ENCODE data around the gene CTNNA2.
"Not testable (repeated sequence)": the region's sequence is repeated elsewhere in the genome, so short reads cannot be mapped to it uniquely, and the experiment has no call there.

CTNNA2 gene

DNA sequence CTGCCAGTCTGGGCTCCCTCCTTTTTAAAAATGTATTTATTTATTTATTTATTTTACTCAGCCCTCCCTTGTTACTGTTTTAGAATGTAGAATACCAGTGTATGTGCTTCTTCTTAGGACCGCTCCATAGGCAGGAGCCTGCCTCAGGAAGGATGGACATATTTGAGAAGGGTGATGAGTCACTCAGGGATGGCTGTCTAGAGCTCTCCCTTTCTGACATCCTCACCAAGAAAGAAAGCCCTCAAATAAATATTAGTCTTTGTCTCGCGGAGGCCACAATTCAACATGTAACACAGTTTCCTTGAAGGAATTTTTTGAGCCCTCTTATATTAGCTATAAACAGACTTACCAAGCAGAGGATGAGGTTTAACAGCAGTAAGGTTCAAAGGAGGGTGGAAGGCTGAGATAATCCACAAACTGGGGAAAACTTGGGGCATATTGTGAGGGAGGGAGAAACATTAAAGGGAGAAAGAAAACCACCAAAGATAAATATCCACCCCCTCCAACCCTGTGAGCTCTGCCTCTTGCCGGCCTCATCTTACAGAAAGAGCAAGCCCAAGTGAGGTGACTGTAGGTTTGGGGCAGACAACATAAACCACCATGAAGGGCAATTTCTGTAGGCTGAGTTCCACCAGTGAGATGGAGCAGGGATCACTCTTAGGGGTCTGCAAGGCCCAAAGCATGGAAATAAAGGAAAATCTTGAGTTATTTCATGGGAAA, 628.3 kb downstream of the CTNNA2 start:
- H3K27ac ChIP-seq = no peak overlapping the region
- TF ChIP-seq ZFX (IDR thresholded peaks at IDR 0.05; ENCODE audit: borderline replicate concordance) = no peak
- TF ChIP-seq CTCF (IDR thresholded peaks at IDR 0.05) = no peak

DNA sequence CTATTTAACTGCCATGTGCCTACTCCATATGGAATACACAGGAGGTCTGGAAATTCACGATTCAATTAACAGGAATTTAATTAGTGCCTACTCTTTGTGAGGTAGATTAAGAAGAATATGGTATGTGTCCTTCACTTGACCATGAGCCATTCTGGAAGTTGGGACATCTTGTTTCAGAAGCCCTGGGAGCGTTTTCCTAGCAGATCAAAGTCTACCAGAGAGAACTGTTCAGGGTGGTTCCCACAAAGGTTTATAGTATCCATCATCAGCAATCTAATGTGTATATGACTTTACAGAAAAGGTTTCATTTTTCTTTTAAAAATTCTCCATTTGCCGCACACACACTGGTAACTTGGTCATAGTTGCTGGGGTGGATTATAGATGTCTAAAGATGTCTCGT, 632.6 kb downstream of the CTNNA2 start:
- TF ChIP-seq ZFX (IDR thresholded peaks at IDR 0.05; ENCODE audit: borderline replicate concordance) (no peak), CTCF (IDR thresholded peaks at IDR 0.05) (no peak)
- H3K27ac ChIP-seq = no peak overlapping the region

GRCh38 chr2:80146757-80147156, 633.9 kb downstream of the CTNNA2 start:
- not testable (repeated sequence) for H3K27ac ChIP-seq

GRCh38 chr2:80147690-80148089, 634.8 kb downstream of the CTNNA2 start:
- no peak for TF ChIP-seq ZFX (IDR thresholded peaks at IDR 0.05; ENCODE audit: borderline replicate concordance)
- TF ChIP-seq CTCF (IDR thresholded peaks at IDR 0.05) = no peak
- H3K27ac ChIP-seq = no peak overlapping the region

- TF ChIP-seq ZFX (IDR thresholded peaks at IDR 0.05; ENCODE audit: borderline replicate concordance) = no peak
- no peak for TF ChIP-seq CTCF (IDR thresholded peaks at IDR 0.05)
- H3K27ac ChIP-seq = no peak overlapping the region
Measured at GRCh38 chr2:80148906-80149305, 636.1 kb downstream of the CTNNA2 start.

- no peak overlapping the region for H3K27ac ChIP-seq
- no peak for TF ChIP-seq CTCF (IDR thresholded peaks at IDR 0.05)
- TF ChIP-seq ZFX (IDR thresholded peaks at IDR 0.05; ENCODE audit: borderline replicate concordance) = no peak
Measured at GRCh38 chr2:80149991-80150390, 637.1 kb downstream of the CTNNA2 start.

DNA sequence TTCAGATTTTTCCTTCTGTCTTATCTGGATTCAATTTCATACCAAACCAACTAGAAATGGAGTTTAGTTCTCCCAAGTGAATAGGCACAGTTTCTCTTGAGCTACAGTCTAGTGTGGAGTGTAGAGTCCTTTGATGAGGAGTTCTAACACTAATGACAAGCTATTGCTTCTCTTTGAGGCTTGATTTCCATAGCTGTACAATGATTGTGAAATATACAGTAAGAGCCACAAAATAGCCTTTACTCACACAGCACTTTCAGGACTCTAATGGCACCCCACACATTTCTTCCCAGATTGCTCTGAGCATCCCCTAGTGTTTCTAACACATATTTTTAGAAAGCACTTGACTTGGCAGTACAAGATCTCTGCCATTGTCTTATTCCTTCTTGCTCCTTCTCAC, 638.4 kb downstream of the CTNNA2 start:
- no peak overlapping the region for H3K27ac ChIP-seq
- TF ChIP-seq CTCF (IDR thresholded peaks at IDR 0.05) (no peak), ZFX (IDR thresholded peaks at IDR 0.05; ENCODE audit: borderline replicate concordance) (no peak)

DNA sequence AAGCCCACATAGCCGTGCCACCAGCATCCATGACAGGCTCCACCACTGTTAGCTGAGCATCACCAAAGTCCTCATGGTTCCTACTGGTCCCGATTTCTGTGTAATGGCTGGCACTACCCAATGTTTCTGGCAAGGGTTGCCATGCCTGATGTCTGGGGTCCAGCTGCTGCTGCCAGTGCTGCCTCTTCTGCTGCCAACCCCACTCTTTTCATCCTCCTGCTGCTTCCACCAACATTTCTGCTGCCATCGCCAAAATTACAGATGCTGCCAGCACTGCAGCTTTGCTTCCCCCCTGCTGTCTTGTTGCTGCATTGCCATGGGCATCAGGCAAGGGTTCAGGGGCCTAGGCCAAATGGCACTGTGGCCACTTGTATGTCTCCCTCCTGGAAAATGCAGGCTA, 638.8 kb downstream of the CTNNA2 start:
- H3K27ac ChIP-seq = no peak overlapping the region
- no peak for TF ChIP-seq CTCF (IDR thresholded peaks at IDR 0.05)
- TF ChIP-seq ZFX (IDR thresholded peaks at IDR 0.05; ENCODE audit: borderline replicate concordance) = no peak

Data from 22Rv1 (cell line).